ENCODE results near the gene BCL2.

Gene BCL2

GRCh38 chr18:63348508-63349136, 29.1 kb upstream of the BCL2 start:
- Histone ChIP-seq H3K27ac (no peak overlapping the region), H3K4me3 (ENCODE audit: low read depth, low read length) (no peak overlapping the region), H3K9me3 (ENCODE audit: control insufficient read depth, low read length) (no peaks in the 10 kb centered on the region), H3K79me2 (peaks cover 3% of the 10 kb centered on the region), H2AFZ (no peak overlapping the region), H3K27me3 (ENCODE audit: control insufficient read depth, insufficient read depth, low read length) (no peaks in the 10 kb centered on the region), H3K4me1 (no peaks in the 10 kb centered on the region), H3K36me3 (ENCODE audit: control insufficient read depth, insufficient read depth, low read length) (no peaks in the 10 kb centered on the region), H3K4me2 (ENCODE audit: low read length) (no peak overlapping the region), H3K9ac (no peak overlapping the region)
- TF ChIP-seq, protein P1, sequence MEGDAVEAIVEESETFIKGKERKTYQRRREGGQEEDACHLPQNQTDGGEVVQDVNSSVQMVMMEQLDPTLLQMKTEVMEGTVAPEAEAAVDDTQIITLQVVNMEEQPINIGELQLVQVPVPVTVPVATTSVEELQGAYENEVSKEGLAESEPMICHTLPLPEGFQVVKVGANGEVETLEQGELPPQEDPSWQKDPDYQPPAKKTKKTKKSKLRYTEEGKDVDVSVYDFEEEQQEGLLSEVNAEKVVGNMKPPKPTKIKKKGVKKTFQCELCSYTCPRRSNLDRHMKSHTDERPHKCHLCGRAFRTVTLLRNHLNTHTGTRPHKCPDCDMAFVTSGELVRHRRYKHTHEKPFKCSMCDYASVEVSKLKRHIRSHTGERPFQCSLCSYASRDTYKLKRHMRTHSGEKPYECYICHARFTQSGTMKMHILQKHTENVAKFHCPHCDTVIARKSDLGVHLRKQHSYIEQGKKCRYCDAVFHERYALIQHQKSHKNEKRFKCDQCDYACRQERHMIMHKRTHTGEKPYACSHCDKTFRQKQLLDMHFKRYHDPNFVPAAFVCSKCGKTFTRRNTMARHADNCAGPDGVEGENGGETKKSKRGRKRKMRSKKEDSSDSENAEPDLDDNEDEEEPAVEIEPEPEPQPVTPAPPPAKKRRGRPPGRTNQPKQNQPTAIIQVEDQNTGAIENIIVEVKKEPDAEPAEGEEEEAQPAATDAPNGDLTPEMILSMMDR (IDR thresholded peaks at IDR 0.05): no peak

DNA sequence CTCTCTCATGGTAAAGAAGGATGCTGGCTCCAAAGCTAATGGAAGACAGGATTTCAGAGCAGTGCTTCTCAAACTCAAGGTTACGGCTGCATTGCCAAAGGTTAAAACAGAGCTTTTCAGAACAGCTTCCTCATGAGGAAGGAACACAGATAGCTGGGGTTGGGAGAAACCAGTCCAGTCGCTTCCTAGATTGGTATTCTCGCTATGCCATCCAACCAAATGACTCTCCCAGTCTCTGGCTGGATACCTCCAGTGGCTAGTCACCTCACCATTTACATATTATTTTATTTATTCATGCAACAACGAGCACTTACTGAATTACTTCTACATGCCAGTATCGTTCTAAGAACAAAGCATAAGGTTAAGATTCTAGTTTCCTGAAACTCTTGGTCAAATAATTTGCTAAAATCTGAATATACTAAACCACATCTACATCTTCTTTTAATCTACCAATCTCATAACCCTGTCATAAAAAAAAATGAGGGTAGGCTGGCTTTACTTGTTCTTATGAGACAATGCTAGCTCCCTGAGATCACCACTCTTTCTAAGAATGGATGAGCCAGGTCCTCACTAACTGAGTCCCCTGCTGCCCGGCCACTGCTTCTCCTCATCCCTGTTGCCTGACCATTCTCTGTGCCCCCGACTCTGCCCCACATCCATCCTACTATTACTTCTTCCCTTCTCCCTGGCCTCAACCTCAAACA, 27.1 kb upstream of the BCL2 start:
- H3K27me3 ChIP-seq (ENCODE audit: control insufficient read depth, insufficient read depth, low read length): no peaks in the 10 kb centered on the region
- no peaks in the 10 kb centered on the region for H3K4me1 ChIP-seq
- no peak overlapping the region for H3K27ac ChIP-seq
- no peak overlapping the region for H3K4me3 ChIP-seq (ENCODE audit: low read depth, low read length)
- H3K4me2 ChIP-seq (ENCODE audit: low read length): no peak overlapping the region
- peaks cover 3% of the 10 kb centered on the region for H3K79me2 ChIP-seq
- TF ChIP-seq, protein P1 (IDR thresholded peaks at IDR 0.05): no peak
- H3K9ac ChIP-seq: no peak overlapping the region
- no peaks in the 10 kb centered on the region for H3K9me3 ChIP-seq (ENCODE audit: control insufficient read depth, low read length)
- H3K36me3 ChIP-seq (ENCODE audit: control insufficient read depth, insufficient read depth, low read length): no peaks in the 10 kb centered on the region
- no peak overlapping the region for H2AFZ ChIP-seq

DNA sequence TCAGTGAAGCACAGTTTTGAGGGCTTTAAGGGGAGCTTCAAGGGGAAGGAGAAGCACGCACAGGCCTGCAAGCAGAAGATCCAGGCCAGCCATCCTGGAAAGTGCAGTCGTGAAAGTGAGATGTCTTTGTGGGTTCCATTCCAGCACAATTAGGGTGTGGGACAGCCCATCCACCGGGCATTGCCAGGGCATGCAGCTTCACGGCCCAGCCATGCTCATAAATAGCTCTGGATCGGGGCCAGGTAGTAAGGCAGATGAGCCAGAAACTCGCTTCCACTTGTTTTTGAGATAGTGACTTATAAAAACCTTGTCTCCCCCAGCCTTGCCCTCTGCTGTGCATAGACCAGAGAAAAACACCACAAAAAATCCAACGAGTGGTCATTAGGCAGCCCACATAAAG, 26.5 kb upstream of the BCL2 start:
- H3K79me2 ChIP-seq: peaks cover 3% of the 10 kb centered on the region
- no peaks in the 10 kb centered on the region for H3K27me3 ChIP-seq (ENCODE audit: control insufficient read depth, insufficient read depth, low read length)
- H3K36me3 ChIP-seq (ENCODE audit: control insufficient read depth, insufficient read depth, low read length): no peaks in the 10 kb centered on the region
- TF ChIP-seq, protein P1 (IDR thresholded peaks at IDR 0.05): no peak
- no peak overlapping the region for H2AFZ ChIP-seq
- no peak overlapping the region for H3K4me3 ChIP-seq (ENCODE audit: low read depth, low read length)
- no peaks in the 10 kb centered on the region for H3K9me3 ChIP-seq (ENCODE audit: control insufficient read depth, low read length)
- H3K9ac ChIP-seq: no peak overlapping the region
- H3K4me1 ChIP-seq: no peaks in the 10 kb centered on the region
- no peak overlapping the region for H3K27ac ChIP-seq
- no peak overlapping the region for H3K4me2 ChIP-seq (ENCODE audit: low read length)

- H3K4me2 ChIP-seq (ENCODE audit: low read length): no peak overlapping the region
- H3K36me3 ChIP-seq (ENCODE audit: control insufficient read depth, insufficient read depth, low read length): no peaks in the 10 kb centered on the region
- no peak overlapping the region for H3K9ac ChIP-seq
- no peaks in the 10 kb centered on the region for H3K79me2 ChIP-seq
- TF ChIP-seq, protein P1 (IDR thresholded peaks at IDR 0.05): no peak
- H3K27ac ChIP-seq: no peak overlapping the region
- no peaks in the 10 kb centered on the region for H3K9me3 ChIP-seq (ENCODE audit: control insufficient read depth, low read length)
- H3K4me3 ChIP-seq (ENCODE audit: low read depth, low read length): no peak overlapping the region
- H3K27me3 ChIP-seq (ENCODE audit: control insufficient read depth, insufficient read depth, low read length): no peaks in the 10 kb centered on the region
- H2AFZ ChIP-seq: no peak overlapping the region
- H3K4me1 ChIP-seq: no peaks in the 10 kb centered on the region
These were observed 25.3 kb upstream of the BCL2 start for GRCh38 chr18:63344918-63345317.

GRCh38 chr18:63344263-63344662, 24.7 kb upstream of the BCL2 start:
- Histone ChIP-seq H3K4me2 (ENCODE audit: low read length) (no peak overlapping the region), H3K9me3 (ENCODE audit: control insufficient read depth, low read length) (no peaks in the 10 kb centered on the region), H3K9ac (no peak overlapping the region), H3K27ac (no peak overlapping the region), H2AFZ (no peak overlapping the region), H3K4me1 (no peaks in the 10 kb centered on the region), H3K27me3 (ENCODE audit: control insufficient read depth, insufficient read depth, low read length) (no peaks in the 10 kb centered on the region), H3K79me2 (no peaks in the 10 kb centered on the region), H3K36me3 (ENCODE audit: control insufficient read depth, insufficient read depth, low read length) (no peaks in the 10 kb centered on the region), H3K4me3 (ENCODE audit: low read depth, low read length) (no peak overlapping the region)
- TF ChIP-seq, protein P1 (IDR thresholded peaks at IDR 0.05): no peak

Measured in parathyroid adenoma (tissue), 2 donors.